HG02798 (cell line): ENCODE measurements around the gene TMEM30B.
"Not testable (repeated sequence)": the region's sequence is repeated elsewhere in the genome, so short reads cannot be mapped to it uniquely, and the experiment has no call there.

Source experiments
- ATAC-seq: cut with Tn5 transposase; IDR thresholded peaks from one replicate; pipeline ENCODE4 v1.9.1; 2021; ENCODE audit warnings: mild to moderate bottlenecking; ENCODE audit not compliant: unreplicated experiment, poor library complexity

Gene TMEM30B

DNA sequence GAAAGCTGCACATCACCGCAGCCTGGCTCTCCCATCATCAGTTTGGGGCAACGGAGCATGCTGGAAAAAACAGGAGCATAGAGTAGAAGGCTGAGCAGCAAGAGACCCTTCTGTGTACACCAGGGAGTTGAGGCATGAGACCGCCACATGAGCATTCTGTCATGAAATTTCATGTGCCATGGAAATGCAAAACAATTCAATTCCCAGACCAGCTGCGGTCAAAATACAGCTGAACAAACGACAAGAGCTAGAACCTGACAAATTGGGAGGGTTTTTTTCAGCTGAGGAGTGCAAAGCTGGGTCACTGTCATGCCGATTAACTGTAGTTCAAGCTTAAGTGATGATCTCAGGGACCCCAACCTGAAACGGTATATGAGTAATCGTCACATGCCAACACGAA lies 37.1 kb downstream of the TMEM30B start:
- no peak for ATAC-seq

DNA sequence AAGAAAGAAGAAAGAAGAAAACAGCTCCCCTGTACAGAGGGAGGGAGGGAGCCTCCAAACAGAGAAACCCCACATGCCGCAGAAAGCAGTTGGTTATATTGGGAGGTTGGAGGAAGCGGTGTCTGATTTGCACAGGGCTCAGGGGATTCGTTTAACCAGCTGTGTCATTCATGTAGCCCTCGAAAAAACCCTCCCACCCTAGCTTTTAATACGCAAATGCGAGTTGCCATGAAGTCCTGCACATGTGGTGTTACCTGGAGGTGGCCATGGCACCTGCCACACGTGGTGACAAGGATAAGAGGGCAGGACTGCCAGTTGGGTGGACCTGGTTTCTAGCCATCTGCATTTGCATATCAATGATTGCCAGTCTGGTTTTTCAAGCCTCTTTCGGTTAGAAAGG lies 40.9 kb downstream of the TMEM30B start:
- ATAC-seq, result no peak

DNA sequence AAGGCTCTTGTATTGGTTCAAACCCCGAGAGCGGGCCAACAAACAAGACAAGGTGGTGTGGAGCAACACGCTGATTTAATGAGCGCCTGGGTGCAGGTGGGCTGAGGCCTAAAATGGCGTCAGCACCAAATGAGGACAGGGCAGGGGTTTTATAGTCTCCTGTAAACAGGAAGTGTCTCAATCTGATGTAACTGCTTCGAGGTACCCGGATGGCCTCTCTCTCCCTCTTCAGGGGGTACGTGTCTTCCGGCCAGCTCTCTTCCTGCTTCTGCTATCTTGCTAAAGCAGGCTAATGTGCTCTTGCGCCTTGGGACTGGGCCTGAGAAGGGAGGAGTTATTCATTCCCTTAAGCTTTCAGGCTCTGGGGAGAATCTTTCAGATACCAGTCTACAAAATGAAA lies 41.9 kb downstream of the TMEM30B start:
- not testable (repeated sequence) for ATAC-seq

DNA sequence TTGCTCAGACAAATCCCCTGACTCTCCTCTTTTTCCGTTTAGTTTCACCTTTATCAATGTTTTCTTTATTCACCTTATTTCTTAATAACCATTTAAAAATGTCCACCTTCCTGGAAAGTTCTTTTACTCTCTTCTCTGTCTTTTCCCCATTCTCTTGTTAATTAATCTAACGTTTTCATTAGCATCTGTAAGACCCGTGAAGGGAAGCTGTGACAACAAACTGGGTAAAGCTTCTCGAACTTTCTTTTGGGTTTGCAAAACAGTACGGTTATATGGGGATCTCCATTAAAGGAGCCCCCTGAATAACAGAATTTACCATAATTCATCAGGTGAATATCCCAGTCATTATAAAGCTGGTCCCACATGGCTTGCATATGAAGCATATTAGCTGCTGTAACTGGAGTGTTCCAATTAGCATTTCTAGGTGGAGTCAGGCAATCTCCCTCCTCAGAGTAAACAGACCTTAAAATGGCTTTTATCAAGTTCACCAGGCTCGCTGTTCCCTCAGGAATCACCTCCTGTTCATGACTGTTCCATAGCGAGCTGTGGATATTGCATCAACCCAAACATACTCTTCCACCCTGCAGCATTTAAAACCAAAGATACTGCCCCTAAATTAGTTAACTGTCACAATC lies 42.4 kb downstream of the TMEM30B start:
- ATAC-seq, result no peak

DNA sequence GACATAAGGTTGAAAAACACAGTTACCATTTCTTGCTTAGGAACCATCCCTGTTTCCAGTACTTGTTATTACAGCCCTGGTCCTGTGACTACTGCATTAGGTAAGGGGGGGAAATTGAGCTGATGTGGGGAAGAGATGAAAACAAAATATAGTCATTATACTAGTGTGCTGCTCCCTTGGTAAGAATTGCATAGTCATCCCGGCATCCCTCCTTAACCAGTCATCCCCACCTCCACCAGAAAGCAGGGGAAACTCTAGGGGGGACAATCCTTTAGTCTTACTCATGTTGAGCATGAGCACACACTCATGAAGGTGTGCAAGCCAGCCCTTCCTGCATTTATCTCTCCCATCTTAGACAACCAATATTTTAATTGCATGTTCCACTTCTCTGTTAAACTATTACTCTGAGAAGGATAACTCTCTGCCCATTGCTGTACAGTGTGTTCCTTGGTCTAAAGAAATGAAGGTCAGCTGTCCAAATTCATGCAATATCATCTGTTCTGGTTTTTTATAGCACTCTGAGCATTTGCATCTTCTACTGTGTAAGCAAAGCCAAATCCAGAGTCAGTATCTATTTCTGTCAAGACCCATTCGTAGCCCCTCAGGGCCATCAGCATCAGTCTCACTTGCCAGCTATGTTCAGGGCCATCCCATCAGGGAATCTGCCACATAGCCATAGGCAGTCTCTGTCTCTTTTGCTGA lies 46.8 kb downstream of the TMEM30B start:
- no peak for ATAC-seq

DNA sequence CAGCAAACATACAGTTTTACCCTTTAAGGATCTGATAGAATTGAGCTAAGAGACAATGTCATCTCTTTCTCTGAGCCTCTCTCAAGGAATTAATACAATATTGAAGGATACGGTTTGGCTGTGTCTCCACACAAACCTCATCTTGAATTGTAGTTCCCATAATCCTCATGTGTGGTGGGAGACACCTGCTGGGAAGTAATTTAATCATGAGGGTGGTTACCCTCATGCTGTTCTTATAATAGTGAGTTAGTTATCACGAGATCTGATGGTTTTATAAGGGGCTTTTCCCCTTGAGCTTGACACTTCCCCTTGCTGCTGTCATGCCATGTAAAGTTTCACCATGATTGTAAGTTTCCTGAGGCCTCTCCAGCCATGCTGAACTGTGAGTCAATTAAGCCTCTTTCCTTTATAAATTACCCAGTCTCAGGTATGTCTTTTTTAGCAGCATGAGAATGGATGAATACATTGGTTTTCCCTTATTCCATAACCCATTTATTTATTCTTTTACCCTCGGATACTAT lies 47.6 kb downstream of the TMEM30B start:
- no peak for ATAC-seq

DNA sequence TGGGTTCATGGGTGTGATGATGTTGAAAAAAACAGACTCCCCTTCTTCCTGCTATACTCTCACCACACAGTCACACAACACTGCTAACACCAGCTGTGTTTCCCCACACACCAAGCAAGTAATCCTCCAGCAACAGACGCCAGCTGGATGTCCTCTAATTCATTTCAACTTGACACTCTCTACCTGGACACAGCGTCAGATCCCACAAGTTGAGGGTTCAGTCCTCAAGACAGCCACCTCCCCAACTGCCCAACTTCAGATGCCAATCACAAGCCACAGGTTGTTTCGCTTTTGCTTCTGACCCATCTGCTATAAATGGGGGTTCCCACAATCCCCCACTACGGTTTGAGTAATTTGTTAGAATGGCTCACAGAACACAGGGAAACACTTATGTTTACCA lies 49.3 kb downstream of the TMEM30B start:
- peak; percentile 53 for ATAC-seq

DNA sequence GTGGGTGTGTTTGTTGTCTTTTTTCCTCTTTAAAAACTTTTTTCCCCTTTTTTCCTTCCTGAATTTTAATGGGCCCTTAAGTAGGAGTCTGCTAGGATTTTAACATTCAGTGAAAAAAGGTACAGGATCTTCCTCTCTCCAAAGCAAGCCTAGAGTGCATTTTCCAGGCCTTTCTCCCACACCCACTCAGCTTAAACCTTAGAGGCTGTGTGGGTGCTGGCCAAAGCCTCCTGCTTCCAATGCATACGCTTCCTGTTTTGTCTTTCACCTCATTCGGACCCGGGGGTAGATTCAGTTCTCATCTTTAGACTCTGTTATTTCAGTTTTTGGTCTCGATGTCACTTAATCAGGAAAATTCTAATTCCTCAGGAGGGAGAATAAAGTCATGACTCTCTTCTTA lies 51.2 kb downstream of the TMEM30B start:
- no peak for ATAC-seq

DNA sequence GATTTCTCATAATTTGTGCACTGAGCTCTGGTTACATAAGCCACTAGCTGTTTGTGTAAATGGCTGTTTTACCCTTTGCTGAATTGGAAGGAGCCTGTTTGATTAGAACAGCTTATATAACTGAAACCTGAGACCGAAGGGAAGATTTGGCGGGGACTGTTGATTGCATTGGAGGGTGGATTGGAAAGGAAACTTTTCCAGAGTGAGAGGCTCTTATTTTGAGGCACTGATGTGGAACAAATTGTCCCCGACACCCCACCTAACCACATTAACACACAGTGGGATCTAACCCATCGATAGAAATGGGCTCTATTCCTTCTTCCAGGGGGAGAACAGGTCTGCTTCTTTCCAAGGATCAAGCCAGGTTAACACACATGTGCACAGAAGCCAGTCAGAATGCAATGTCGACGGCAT lies 51.7 kb downstream of the TMEM30B start:
- ATAC-seq, result no peak

DNA sequence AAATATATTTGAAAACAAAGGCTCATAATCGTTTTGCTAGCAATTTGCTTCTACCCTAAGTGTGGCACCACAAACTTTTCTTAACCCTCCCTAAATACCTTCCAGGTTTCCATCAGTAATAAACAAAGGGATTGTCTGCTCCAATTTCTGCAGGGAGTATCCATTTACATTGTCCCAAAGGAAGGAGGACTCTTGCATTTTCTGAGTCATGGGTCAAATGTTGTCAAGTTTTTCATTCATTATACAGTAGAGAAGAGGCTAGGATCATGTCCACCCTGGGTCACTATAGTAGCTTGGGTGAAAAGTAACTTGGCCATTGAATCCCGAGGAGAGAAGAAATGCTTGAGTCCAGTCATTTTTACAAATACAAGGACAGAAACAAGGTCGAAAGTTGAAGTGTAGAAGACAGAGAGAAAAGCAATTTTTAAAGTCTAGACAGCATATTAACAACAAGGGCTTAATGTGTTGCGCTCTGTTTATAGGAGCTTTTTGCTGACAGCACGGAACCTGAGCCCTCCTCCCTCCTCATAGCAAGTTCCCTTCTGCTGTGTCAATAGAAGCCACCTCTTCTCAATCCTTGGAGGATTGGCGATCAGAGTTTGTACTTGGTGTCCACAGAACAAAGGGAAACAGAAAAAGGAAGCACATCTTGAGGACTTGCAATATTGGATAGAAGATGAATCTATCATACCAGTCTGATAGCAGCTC lies 53.1 kb downstream of the TMEM30B start:
- no peak for ATAC-seq
